Caco-2 (cell line): Measurements from ENCODE around the gene COPS4. TPM values are rescaled to one million over a fixed set of nuclear protein-coding genes. Genes with fewer than 3 reads are reported as not detected.

Experiments used
- BruUV-seq: library from RNA; stranded (reverse); fragments of 400-500 nt; replicated peaks from 2 replicates; lab custom pipeline; 2021; lab: Mats Ljungman, UMichigan
- CTCF ChIA-PET: fragments of 300-600 bp; sonication (Branson Sonifier 250); formaldehyde crosslinking; loops from one replicate; lab custom pipeline; 2022; ENCODE audit warnings: antibody characterized with exemption; lab: Charles Lee
- POLR2A ChIA-PET: fragments of 300-600 bp; sonication (Branson Sonifier 250); formaldehyde crosslinking; loops from one replicate; lab custom pipeline; 2022; ENCODE audit warnings: antibody characterized with exemption; lab: Charles Lee
- DNase-seq, 2 experiments: peaks; one replicate each; pipeline versions ENCODE4 v3.0.0 to v3.0.0-alpha.2; 2020 to 2022
- H3K27me3 ChIP-seq: replicated peaks from 2 replicates; pipeline ENCODE4 v1.6.0; 2011; ENCODE audit warnings: low read length; ENCODE audit not compliant: control insufficient read depth, insufficient read depth
- H3K36me3 ChIP-seq: 2 replicates; pipeline ENCODE4 v1.5.1; 2011; ENCODE audit warnings: low read length; ENCODE audit not compliant: control insufficient read depth, insufficient read depth
- H3K4me1 ChIP-seq: fragments of 250-450 bp; sonication (Bioruptor Pico); 2 replicates; pipeline ENCODE4 v1.5.1; 2020; ENCODE audit warnings: mild to moderate bottlenecking
- H3K4me3 ChIP-seq: 2 replicates; pipeline ENCODE4 v1.5.1; 2011; ENCODE audit warnings: low read depth, mild to moderate bottlenecking, control low read depth, low read length
- H3K9me3 ChIP-seq: fragments of 250-450 bp; sonication (Bioruptor Pico); 2 replicates; pipeline ENCODE4 v1.5.1; 2020; ENCODE audit warnings: mild to moderate bottlenecking, moderate library complexity
- H3K27ac Mint-ChIP-seq: one replicate; pipeline ENCODE4 v1.8.0; 2022; ENCODE audit warnings: mixed read lengths; ENCODE audit not compliant: unreplicated experiment
- H3K27me3 Mint-ChIP-seq: one replicate; pipeline ENCODE4 v1.8.0; 2022; ENCODE audit warnings: mixed read lengths; ENCODE audit not compliant: insufficient read depth, unreplicated experiment
- H3K36me3 Mint-ChIP-seq: one replicate; pipeline ENCODE4 v1.8.0; 2022; ENCODE audit warnings: mild to moderate bottlenecking, mixed read lengths; ENCODE audit not compliant: insufficient read depth, unreplicated experiment
- H3K4me1 Mint-ChIP-seq: one replicate; pipeline ENCODE4 v1.8.0; 2022; ENCODE audit warnings: low read depth, mixed read lengths; ENCODE audit not compliant: unreplicated experiment
- H3K4me3 Mint-ChIP-seq: one replicate; pipeline ENCODE4 v1.8.0; 2022; ENCODE audit warnings: mild to moderate bottlenecking, moderate library complexity, mixed read lengths; ENCODE audit not compliant: unreplicated experiment
- H3K9me3 Mint-ChIP-seq: one replicate; pipeline ENCODE4 v1.8.0; 2022; ENCODE audit warnings: mixed read lengths; ENCODE audit not compliant: unreplicated experiment
- intact Hi-C: fragments of 100-400 bp; cut with micrococcal nuclease; formaldehyde crosslinking; loops from one replicate; pipeline ENCODE4 v1.10.0; 2022; ENCODE audit not compliant: unreplicated experiment
- total RNA-seq: library from RNA; stranded (reverse); gene quantifications from 2 replicates; pipeline ENCODE4 v1.2.3, GENCODE V29; 2022
- TF ChIP-seq, protein P1 (sequence below), 2 experiments: fragments of 200-600 bp in 1 of 2; IDR thresholded peaks; 1 replicate in 1 of 2; 2 replicates in 1 of 2; pipeline versions ENCODE4 v1.5.1 to v1.8.0; 2011 to 2022; ENCODE audit warnings: antibody characterized with exemption in 1 of 2, control low read depth in 1 of 2, inconsistent platforms in 1 of 2, low read depth in 1 of 2, low read length in 1 of 2, mild to moderate bottlenecking in 1 of 2, moderate library complexity in 1 of 2; ENCODE audit not compliant: insufficient read depth in 1 of 2, severe bottlenecking in 1 of 2, unreplicated experiment in 1 of 2

The COPS4 gene
- total RNA-seq, 1 experiment from 2014 or later = 36.3 TPM

- intact Hi-C loops = no loop called here
- ChIA-PET POLR2A (no interaction called here), CTCF (no interaction called here)
- Mint-ChIP-seq H3K27ac (no peak overlapping the region), H3K9me3 (no peaks in the 10 kb centered on the region), H3K4me1 (no peaks in the 10 kb centered on the region), H3K4me3 (no peak overlapping the region), H3K27me3 (no peaks in the 10 kb centered on the region), H3K36me3 (peaks cover 10% of the 10 kb centered on the region)
- no peak for DNase-seq
- Histone ChIP-seq H3K4me1 (no peaks in the 10 kb centered on the region), H3K36me3 (no peaks in the 10 kb centered on the region), H3K4me3 (no peak overlapping the region), H3K9me3 (no peaks in the 10 kb centered on the region), H3K27me3 (no peaks in the 10 kb centered on the region; the same call in 1 of the 2 replicates)
- BruUV-seq = no TSS peak
- TF ChIP-seq, protein P1, sequence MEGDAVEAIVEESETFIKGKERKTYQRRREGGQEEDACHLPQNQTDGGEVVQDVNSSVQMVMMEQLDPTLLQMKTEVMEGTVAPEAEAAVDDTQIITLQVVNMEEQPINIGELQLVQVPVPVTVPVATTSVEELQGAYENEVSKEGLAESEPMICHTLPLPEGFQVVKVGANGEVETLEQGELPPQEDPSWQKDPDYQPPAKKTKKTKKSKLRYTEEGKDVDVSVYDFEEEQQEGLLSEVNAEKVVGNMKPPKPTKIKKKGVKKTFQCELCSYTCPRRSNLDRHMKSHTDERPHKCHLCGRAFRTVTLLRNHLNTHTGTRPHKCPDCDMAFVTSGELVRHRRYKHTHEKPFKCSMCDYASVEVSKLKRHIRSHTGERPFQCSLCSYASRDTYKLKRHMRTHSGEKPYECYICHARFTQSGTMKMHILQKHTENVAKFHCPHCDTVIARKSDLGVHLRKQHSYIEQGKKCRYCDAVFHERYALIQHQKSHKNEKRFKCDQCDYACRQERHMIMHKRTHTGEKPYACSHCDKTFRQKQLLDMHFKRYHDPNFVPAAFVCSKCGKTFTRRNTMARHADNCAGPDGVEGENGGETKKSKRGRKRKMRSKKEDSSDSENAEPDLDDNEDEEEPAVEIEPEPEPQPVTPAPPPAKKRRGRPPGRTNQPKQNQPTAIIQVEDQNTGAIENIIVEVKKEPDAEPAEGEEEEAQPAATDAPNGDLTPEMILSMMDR (IDR thresholded peaks at IDR 0.05; ENCODE audit: insufficient read depth in 1 of 2, low read depth in 1 of 2, low read length in 1 of 2, severe bottlenecking in 1 of 2, unreplicated experiment in 1 of 2) = peak in 1 of 2 experiments; percentile 11
Observed at GRCh38 chr4:83093060-83093640, 58.2 kb downstream of the COPS4 start.

GRCh38 chr4:83096397-83096796 lies 61.4 kb downstream of the COPS4 start:
- no peaks in the 10 kb centered on the region for H3K36me3 Mint-ChIP-seq
- Histone ChIP-seq H3K9me3 (no peaks in the 10 kb centered on the region), H3K36me3 (no peaks in the 10 kb centered on the region), H3K4me1 (no peaks in the 10 kb centered on the region), H3K27me3 (no peaks in the 10 kb centered on the region), H3K4me3 (no peak overlapping the region)
- no peaks in the 10 kb centered on the region for H3K4me1 Mint-ChIP-seq
- POLR2A ChIA-PET = no interaction called here
- no peak overlapping the region for H3K27ac Mint-ChIP-seq
- no peak for DNase-seq
- H3K4me3 Mint-ChIP-seq = no peak overlapping the region
- BruUV-seq = no TSS peak
- no peaks in the 10 kb centered on the region for H3K9me3 Mint-ChIP-seq
- CTCF ChIA-PET = no interaction called here
- H3K27me3 Mint-ChIP-seq = no peaks in the 10 kb centered on the region
- TF ChIP-seq, protein P1 (IDR thresholded peaks at IDR 0.05; ENCODE audit: insufficient read depth in 1 of 2, low read depth in 1 of 2, low read length in 1 of 2, severe bottlenecking in 1 of 2, unreplicated experiment in 1 of 2) = no peak
- intact Hi-C loops = no loop called here

GRCh38 chr4:83104991-83105390 lies 70.0 kb downstream of the COPS4 start:
- H3K9me3 Mint-ChIP-seq = no peaks in the 10 kb centered on the region
- CTCF ChIA-PET = no interaction called here
- POLR2A ChIA-PET = no interaction called here

More at GRCh38 chr4:83104991-83105390, 70.0 kb downstream of the COPS4 start:
- Histone ChIP-seq H3K36me3 (no peaks in the 10 kb centered on the region), H3K4me1 (0 out of 2 replicates have a peak, but pooled peaks cover 3% of the 10 kb centered on the region), H3K27me3 (no peaks in the 10 kb centered on the region), H3K9me3 (no peaks in the 10 kb centered on the region), H3K4me3 (no peak overlapping the region)
- BruUV-seq = no TSS peak
- H3K4me1 Mint-ChIP-seq = no peaks in the 10 kb centered on the region
- no peak overlapping the region for H3K4me3 Mint-ChIP-seq
- DNase-seq = no peak
- no peaks in the 10 kb centered on the region for H3K27me3 Mint-ChIP-seq
- intact Hi-C loops = no loop called here
- no peaks in the 10 kb centered on the region for H3K36me3 Mint-ChIP-seq
- H3K27ac Mint-ChIP-seq = no peak overlapping the region
- TF ChIP-seq, protein P1 (IDR thresholded peaks at IDR 0.05; ENCODE audit: insufficient read depth in 1 of 2, low read depth in 1 of 2, low read length in 1 of 2, severe bottlenecking in 1 of 2, unreplicated experiment in 1 of 2) = no peak
